ENCODE results near the gene C19orf47.
"Not testable (repeated sequence)": the region's sequence is repeated elsewhere in the genome, so short reads cannot be mapped to it uniquely, and the experiment has no call there.

The C19orf47 gene

GRCh38 chr19:40342644-40343311, 5.4 kb downstream of the C19orf47 start:
- DNase-seq, result no peak

GRCh38 chr19:40341601-40342482, 6.4 kb downstream of the C19orf47 start:
- no peak for DNase-seq

- no peak for DNase-seq
Observed at GRCh38 chr19:40339018-40339728, 9.0 kb downstream of the C19orf47 start.

GRCh38 chr19:40337594-40337993, 10.6 kb downstream of the C19orf47 start:
- no peak for DNase-seq

GRCh38 chr19:40337107-40337506, 11.1 kb downstream of the C19orf47 start:
- no peak for DNase-seq

- DNase-seq, result no peak
Observed at GRCh38 chr19:40336601-40336900, 11.6 kb downstream of the C19orf47 start.

- no peak for DNase-seq
Observed at GRCh38 chr19:40335855-40336600, 12.2 kb downstream of the C19orf47 start.

GRCh38 chr19:40335101-40335500, 13.1 kb downstream of the C19orf47 start:
- no peak for DNase-seq

GRCh38 chr19:40333083-40333482, 15.1 kb downstream of the C19orf47 start:
- not testable (repeated sequence) for DNase-seq

- DNase-seq, result no peak
Observed at GRCh38 chr19:40332669-40333068, 15.5 kb downstream of the C19orf47 start.

GRCh38 chr19:40331052-40331451, 17.1 kb downstream of the C19orf47 start:
- no peak for DNase-seq

GRCh38 chr19:40326201-40326600, 22.0 kb downstream of the C19orf47 start:
- no peak for DNase-seq

GRCh38 chr19:40323705-40324104, 24.5 kb downstream of the C19orf47 start:
- DNase-seq, result no peak

GRCh38 chr19:40322951-40323615, 25.1 kb downstream of the C19orf47 start:
- no peak for DNase-seq

GRCh38 chr19:40322271-40322610, 26.0 kb downstream of the C19orf47 start:
- DNase-seq, result no peak

- DNase-seq, result no peak
Observed at GRCh38 chr19:40321566-40322270, 26.5 kb downstream of the C19orf47 start.

- DNase-seq, result no peak
Observed at GRCh38 chr19:40321076-40321475, 27.1 kb downstream of the C19orf47 start.

- no peak for DNase-seq
Observed at GRCh38 chr19:40320558-40320935, 27.6 kb downstream of the C19orf47 start.

GRCh38 chr19:40317338-40317737, 30.9 kb downstream of the C19orf47 start:
- no peak for DNase-seq

GRCh38 chr19:40315812-40316470, 32.3 kb downstream of the C19orf47 start:
- no peak for DNase-seq

GRCh38 chr19:40314656-40315055, 33.5 kb downstream of the C19orf47 start:
- DNase-seq, result no peak
